NCI-H2029 treated with DMSO at 0.1 percent for 48 hours (cell line): ENCODE results near the gene TTC17.
"Not testable (repeated sequence)": the region's sequence is repeated elsewhere in the genome, so short reads cannot be mapped to it uniquely, and the experiment has no call there.

Experiments
- DNase-seq: peaks from one replicate; lab custom pipeline; 2025; lab: John Stamatoyannopoulos, UW

The TTC17 gene, protein sequence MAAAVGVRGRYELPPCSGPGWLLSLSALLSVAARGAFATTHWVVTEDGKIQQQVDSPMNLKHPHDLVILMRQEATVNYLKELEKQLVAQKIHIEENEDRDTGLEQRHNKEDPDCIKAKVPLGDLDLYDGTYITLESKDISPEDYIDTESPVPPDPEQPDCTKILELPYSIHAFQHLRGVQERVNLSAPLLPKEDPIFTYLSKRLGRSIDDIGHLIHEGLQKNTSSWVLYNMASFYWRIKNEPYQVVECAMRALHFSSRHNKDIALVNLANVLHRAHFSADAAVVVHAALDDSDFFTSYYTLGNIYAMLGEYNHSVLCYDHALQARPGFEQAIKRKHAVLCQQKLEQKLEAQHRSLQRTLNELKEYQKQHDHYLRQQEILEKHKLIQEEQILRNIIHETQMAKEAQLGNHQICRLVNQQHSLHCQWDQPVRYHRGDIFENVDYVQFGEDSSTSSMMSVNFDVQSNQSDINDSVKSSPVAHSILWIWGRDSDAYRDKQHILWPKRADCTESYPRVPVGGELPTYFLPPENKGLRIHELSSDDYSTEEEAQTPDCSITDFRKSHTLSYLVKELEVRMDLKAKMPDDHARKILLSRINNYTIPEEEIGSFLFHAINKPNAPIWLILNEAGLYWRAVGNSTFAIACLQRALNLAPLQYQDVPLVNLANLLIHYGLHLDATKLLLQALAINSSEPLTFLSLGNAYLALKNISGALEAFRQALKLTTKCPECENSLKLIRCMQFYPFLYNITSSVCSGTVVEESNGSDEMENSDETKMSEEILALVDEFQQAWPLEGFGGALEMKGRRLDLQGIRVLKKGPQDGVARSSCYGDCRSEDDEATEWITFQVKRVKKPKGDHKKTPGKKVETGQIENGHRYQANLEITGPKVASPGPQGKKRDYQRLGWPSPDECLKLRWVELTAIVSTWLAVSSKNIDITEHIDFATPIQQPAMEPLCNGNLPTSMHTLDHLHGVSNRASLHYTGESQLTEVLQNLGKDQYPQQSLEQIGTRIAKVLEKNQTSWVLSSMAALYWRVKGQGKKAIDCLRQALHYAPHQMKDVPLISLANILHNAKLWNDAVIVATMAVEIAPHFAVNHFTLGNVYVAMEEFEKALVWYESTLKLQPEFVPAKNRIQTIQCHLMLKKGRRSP

DNA sequence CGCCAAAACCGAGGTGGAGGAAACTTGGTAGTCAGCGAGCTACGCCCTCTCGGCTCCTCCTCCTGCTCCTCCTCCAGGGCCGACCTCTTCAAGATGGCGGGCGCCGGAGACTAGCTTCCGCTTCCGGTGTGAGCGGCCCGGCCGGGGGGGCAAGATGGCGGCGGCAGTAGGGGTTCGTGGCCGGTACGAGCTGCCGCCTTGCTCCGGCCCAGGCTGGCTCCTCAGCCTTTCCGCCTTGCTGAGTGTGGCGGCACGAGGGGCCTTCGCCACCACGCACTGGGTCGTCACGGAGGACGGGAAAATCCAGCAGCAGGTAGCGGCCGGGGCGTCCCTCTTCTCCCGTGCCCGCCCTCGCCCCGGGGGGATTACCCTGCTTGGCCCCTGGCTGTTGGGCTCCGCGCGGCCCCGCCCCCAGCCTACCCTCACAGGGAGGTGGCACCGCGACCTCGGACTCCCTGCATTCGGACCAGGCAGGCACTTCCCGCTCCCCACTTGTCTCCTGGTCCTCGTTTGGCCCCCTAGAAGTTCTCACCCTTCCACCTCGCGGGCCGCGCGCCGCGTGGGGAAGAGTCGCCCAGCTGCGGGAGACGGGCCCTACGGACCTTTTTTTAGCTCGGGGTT is at the start of gene TTC17:
TSS of gene TTC17 (plus strand) at position 120 of the 621 bp plus-strand sequence. CDS start at position 155, 35 bp downstream.
- DNase-seq, result peak; percentile 78

DNA sequence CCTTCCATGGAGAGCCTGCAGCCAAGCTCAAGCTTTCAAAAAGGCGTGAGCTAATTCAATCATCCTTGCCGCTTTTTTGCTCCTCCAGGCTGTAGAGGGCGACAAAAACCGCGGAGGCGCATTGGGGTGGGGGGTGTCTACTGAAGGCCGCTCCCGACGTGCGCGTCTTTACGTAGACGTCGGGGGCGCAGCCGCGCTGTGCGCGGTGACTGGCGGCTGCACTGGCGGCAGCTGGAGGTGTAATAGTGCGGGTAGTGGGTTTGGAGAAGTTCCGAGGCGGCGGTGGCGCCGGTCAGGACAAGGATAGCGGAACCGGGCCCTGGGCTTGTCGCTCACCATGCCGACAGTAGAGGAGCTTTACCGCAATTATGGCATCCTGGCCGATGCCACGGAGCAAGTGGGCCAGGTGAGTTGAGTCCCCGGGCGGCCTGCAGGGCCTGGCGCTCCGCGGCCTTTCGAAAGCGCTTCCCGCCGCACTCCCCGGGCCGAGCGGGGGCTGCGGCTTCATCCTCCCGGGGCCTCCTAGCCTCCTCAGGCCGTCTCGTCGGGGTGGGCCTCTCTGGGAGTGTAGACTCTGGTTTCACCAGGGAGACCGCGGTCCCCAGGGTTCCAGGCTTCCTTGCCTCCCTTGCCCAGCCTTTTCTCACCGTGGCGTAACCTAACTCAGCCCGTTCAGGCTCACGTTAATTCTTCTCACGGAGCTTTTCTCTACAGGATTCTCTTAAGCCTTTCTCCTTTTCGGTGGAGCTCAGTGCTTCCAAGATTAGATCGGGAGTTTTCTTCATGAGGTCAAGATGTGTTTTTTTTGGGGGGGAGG is 46.7 kb upstream of the TTC17 start, which contains the start of gene API5:
TSS of gene API5 (plus strand) at position 206 of the 817 bp plus-strand sequence. CDS start at position 338, 132 bp downstream.
- DNase-seq, result peak; percentile 77

DNA sequence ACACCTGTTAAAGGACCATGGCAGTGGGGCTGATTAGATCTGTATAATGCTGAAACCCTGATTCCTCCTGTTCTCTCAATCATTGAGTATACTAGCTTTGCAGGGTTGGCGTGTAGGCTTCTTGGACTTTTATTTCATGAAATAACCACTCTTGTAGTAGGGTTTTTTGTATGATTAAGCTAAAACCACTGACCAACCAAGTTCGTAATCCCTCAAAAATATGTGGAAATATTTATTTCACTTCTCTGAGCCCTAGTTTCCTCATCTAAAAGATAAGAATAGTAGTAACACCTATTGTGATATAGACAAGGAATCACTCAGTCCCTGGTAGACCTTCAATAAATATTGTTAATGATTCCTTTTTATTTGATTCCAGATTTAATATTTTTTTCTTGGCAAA is 42.8 kb upstream of the TTC17 start:
- DNase-seq, result no peak

DNA sequence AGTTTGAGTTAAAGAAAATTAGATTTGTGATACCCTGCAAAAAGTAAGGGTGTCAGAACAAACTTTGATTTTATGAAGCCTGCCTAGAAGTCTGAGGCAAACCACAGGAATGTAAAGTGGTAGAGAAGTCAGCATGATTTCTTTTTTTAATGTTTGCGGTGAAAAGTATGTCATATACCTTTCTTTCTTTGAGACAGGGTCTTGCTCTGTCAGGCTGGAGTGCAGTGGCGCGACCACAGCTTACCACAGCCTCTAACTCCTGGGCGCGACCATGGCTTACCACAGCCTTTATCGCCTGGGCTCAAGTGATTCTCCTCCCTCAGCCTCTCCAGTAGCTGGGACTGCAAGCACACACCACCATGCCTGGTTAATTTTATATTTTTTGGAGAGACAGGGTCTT is 42.3 kb upstream of the TTC17 start:
- DNase-seq, result no peak

DNA sequence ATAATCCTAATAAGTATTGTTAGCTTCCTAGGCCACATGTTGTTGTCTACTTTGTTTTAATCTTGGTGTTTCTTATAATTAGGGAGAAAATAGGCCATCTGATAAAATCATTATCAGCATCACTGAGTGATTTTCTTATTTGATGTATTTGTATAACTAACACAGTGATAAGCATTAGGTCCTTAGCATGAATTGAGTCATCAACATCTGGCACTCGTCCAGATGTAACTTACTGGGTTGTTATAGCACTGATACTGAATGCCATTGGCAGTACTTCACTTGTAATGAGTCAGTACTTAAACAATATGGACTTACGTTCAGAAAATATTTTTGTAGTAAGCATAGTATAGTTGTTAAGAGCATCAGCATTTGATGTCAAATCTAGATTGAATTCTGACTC is 30.7 kb upstream of the TTC17 start:
- DNase-seq, result no peak

DNA sequence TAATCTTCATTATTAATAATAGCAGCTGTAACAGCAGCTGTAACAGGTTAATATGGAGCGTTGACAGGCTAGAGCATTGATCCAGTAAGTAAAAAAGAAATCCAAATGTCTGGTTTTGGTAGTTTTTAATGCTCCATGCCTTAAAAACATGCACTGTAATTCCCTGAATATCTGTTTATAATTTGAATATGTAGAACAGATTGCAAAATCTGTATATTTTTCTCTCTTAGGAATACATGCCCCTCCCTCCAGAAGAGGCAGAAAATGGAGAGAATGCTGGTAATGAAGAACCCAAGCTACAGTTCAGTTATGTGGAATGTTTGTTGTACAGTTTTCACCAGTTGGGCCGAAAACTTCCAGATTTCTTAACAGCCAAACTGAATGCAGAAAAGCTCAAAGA is 30.2 kb upstream of the TTC17 start:
- no peak for DNase-seq

DNA sequence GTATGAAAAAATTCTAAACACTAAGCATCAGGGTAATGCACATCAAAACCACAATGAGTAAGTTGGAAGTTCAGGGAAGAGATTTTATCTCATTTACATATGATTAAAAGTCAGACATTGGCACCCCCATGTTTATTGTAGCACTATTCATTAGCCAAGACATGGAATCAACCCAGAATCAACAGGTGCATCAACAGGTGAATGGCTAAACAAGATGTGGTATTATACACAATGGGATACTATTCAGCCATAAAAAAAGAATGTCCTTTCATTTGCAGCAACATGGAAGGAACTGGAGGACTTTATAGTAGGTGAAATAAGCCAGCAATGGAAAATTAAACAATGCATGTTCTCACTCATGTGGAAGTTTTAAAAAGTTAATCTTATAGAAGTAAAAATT is 17.6 kb upstream of the TTC17 start:
- DNase-seq, result no peak

DNA sequence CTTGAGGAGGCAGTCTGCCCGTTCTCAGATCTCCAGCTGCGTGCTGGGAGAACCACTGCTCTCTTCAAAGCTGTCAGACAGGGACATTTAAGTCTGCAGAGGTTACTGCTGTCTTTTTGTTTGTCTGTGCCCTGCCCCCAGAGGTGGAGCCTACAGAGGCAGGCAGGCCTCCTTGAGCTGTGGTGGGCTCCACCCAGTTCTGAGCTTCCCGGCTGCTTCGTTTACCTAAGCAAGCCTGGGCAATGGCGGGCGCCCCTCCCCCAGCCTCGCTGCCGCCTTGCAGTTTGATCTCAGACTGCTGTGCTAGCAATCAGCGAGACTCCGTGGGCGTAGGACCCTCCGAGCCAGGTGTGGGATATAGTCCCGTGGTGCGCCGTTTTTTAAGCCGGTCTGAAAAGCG is 7.3 kb upstream of the TTC17 start:
- not testable (repeated sequence) for DNase-seq

DNA sequence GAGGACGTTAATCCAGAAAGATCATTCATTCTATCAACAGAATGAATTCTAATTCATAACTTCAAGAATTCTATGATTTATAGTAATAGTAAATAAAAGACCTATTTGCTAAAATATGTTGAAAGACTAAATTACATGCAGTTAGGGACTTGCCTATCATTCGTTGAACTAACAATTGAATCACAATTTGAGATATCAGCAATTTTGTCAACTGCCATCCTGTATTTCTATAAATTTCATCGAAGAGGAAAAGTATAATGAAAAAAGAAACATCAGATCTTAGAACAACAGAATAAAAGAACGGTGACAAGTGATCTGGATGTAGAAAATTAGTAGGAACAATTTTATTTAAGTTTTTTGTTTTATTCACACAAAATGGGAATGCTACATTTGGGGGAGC is 4.4 kb upstream of the TTC17 start:
- no peak for DNase-seq

DNA sequence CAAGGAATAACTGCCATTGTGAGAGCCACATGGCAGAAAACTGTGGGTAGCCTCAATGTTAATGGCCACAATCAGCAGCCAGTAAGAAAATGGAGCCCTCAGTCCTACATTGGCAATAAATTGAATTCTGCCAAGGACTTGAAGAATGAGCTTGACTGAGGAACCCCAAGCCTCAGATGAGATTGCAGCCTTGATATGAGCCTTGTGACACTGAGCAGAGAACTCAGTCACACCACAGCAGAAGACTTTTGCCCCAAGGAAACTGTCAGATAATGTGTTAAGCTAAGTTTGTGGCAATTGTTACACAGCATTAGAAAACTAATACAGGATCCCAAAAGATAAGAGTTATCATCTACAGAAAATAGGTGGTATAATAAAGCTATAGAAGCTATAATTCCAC is 2.4 kb upstream of the TTC17 start:
- DNase-seq, result no peak

DNA sequence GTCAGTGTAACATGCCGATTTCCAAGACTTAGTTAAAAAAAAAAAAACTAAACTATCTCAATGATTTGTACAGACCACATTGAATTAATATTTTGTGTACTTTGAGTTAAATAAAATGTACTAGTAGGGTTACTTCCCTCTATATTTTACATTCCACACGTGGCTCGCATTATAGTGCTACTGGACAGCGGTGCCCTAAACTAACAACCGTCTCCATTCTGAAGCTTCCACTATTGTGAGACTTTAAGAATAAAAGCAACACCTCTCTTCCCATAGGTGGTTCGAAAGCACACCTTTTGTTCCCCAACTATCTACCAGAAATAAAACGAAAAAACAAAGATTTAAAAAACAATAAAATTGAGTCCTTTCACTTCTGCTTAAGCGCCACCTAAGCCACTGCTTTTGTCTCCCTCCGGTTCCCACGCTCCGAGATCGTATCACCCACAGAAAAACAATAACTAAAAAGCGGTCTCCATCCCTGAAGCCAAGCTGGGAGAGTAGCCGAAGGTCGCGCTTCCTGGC is 380 bp upstream of the TTC17 start:
- no peak for DNase-seq

DNA sequence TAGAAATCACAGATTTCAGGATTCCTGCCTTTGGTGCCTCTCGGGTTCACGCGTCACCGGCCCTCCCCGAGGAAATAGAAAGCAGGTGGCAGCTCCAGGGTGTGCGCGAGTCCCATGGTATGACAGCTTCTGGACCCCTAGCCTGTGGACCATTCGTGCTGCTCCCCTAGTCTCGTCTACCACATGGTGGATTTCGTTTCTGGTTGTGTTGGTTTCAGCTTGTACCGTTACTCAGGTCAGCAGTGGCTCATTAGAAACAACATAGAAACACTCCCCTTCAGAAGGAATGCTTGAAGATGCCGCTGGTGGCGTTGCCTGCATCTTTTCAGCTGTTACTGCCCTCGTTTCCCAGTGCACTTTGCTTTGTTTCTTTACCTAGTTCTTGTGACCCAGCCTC is 700 bp downstream of the TTC17 start:
- DNase-seq, result no peak

DNA sequence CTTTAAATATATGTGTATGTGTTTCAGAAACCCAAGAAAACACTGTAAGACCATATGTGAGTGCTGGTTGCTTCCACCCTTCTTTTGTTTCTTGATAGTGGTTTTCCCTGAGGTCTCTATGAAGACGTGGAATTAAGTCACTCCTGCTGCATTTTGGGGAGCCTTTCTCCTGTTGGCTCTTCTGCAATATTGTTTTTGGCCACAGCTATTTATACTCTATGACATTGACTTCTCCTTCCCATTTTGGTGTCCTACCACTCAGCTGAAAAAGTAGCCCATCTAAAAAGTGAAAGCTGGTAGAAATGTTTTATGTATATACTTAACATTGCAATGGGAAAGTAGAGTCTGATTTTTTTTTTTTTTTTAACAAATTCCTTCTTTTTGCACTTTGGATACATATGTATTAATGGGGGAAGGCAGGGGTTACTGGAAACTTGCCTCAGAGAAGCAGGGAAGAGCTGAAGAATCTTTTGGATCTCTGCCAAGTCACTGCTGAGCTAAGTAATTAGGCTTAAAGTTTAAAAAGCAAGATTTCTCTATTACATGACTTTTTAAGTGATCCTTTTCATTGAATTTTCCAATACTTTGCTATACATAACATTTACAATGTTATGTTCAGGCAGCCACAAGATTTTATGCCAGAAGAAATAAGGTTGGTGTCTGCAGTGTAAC is 1.8 kb downstream of the TTC17 start:
- DNase-seq, result no peak

DNA sequence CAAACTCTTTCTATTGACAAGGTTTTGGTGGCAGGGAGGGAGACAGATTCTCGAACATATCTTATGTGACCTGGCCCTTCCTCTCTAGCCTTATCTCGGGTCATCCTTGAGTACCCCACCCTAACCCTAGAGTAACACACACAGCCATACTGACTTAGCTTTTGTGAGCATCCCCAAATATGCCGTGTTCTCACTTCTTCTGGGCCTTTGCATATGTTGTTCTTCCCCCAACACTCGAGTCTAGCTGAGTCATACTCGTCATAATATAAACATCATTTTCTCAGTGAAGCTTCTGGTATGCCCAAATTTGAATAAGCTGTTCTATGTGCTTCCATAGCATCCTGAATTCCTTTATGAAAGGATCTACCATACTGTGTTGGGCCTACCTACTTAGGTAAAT is 8.0 kb downstream of the TTC17 start:
- no peak for DNase-seq

DNA sequence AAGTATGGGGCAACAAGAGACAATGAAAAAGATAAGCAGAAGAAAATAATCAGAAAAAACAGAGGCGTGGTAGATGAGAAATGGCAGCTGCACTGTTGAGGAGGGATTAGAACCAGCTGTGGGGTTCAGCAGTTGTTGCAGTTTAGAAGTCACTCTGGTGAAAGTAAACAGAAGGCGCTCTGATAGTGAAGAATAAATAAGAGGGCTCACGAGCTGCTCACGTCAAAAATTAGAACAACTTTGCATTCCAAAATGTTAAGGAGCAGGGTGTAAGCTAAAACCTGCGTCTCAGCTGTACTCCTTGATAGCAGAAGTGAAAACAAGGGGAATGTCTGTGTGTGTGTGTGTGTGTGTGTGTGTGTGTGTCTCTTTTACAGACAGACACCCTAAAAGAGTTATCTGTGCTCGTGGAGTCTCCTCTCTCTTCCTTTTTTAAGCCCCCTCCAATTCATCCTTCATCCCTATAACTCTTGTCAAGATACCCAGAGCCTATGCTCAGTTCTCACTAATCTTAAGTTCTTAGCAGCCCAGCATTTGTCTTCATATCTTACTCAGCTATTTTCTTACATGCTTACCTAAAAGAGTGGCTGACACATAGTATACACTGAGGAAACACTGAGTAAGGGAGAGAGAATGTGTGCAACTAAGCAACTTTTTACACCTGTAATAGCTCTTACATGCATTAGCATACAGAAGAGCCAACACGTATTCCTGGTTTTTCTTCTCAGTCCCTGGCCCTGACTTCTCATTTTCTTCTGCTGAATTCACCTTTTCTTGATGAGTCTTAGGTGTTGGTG is 8.9 kb downstream of the TTC17 start:
- no peak for DNase-seq

DNA sequence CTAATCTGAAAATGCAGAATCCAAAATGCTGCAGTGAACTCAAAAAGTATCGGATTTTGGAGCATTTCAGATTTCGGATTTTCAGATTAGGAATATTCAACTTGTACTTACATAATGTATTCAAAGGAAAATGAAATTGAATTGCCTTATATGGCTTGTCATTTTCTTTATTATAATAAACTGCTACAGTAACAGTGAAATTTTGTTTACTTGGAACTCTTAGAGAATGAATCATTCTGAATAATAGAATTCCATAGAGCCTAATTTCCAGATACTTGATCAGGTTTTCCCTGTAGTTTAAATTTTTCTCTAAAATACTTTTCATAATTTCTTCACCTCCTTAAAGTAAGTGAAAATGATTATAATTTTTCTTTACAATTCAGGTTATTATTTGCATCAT is 17.3 kb downstream of the TTC17 start:
- no peak for DNase-seq

DNA sequence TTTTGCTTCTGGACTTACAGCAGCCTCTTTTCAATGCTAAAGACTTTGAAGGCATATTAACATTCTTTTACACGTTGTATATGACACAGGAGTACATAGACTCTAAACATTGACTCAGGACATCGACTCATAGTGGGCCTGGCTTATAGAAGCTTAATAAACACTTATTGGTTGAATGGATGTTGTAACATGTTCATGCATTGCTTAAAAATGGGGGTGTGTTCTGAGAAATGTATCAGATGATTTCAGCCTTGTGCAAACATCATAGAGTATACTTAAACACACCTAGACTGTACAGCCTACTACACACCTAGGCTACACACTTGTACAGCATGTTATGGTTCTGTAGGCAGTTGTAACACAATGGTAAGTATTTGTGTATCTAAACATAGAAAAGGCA is 17.9 kb downstream of the TTC17 start:
- DNase-seq, result no peak

DNA sequence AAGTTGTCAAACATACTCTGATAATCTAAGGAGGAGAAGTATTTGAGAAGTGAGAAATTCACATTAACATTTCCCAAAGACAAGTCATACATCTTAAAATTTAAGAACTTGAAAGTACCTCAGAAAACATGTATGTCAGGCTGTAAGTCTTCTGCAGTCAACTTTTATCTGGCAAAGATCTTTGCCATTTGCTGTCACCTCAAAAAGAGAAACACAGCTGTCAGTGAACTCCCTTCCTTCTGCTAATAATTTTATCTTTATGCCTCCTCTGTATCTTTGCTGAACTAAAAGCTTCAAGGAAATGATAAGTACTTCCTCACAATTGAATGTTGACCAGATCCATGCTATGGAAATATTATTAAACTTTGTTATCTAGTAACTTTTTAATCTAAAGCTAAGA is 18.7 kb downstream of the TTC17 start:
- DNase-seq, result no peak

DNA sequence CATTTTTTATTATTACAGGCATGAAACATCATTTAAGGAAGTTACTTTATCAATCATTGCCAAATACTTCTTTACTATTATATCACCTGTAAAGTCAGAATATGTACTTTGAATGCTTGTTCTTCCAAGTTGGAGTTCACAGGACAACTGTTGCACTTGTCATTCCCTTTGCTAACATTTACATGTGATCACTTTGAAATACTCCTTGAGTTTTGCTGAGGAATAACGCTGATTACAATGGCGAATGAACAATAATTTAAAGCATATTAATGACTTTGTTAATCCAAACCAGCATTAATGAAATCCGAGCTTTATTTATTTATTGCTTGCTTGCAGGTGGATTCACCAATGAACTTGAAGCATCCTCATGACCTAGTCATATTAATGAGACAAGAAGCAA is 20.2 kb downstream of the TTC17 start:
- no peak for DNase-seq

DNA sequence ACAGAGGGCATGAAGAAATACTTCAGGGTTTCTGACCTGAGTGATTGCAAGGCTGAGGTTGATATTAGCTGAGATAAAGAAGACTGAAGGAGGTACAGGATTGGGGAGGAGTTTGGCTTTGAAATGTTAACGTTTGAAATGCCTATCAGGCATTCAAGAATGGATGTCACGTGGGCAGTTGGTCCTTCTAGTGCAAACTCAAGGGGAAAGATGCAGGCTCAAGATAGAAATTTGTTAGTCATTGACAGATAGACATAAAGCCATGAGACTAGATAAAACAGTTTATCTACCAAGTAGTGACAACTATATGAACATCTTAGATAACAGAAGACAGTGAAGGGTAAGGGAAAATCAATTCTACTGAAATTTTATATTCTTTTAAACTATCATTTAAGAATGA is 23.1 kb downstream of the TTC17 start:
- no peak for DNase-seq
